NK-92 treated with Interleukin-12 subunit alpha and Interleukin-12 subunit beta, amount 100 ng/mL, for 24 hours (cell line): ENCODE results near the gene SUCLA2.
"Not testable (repeated sequence)": the region's sequence is repeated elsewhere in the genome, so short reads cannot be mapped to it uniquely, and the experiment has no call there.

Experiments
- DNase-seq: peaks from one replicate; lab custom pipeline; 2025; lab: John Stamatoyannopoulos, UW

Gene SUCLA2

GRCh38 chr13:48001114-48001881 lies at the start of gene SUCLA2:
TSS of gene SUCLA2 (minus strand) at chr13:48001273. CDS start at chr13:48001269, 4 bp downstream.
- DNase-seq, result peak; percentile 87

DNA sequence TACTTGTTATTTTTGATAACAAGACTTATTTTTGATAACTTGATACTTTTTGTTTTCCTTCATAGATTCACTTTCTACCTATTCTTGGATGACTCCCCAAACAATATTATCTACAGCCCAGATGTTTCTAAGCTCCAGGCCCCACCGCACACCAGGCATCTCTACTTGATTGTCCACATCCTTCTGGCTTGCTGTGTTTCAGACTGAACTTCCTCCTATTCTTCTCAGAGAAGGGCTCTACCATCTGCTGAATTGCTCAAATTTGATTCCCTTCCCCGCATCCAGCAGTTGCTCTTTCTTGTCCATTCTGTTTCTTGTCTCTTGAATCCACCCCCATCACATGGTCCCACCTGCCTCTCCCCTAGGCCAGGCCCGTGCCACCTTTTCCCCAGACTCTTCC lies 49.5 kb upstream of the SUCLA2 start:
- DNase-seq, result no peak

GRCh38 chr13:48043789-48044503 lies 42.9 kb upstream of the SUCLA2 start:
- no peak for DNase-seq

DNA sequence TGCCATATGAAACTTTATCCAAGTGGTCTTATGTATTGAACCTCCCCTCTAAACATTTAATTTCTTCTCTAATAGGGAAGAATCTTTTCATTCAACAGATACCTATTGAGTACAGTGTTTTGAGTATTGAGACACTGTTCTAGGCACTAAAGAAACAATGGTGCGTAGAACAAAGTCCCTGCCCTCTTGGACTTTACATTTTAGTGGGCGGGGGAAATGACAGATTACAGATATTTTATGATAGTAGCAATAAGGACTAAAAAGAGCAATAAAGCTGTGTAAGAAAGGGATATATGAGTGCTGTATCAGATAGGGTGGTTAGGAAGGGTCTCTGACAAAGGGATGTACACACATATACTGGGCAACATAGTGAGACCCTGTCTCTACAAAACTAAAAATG lies 41.8 kb upstream of the SUCLA2 start:
- no peak for DNase-seq

DNA sequence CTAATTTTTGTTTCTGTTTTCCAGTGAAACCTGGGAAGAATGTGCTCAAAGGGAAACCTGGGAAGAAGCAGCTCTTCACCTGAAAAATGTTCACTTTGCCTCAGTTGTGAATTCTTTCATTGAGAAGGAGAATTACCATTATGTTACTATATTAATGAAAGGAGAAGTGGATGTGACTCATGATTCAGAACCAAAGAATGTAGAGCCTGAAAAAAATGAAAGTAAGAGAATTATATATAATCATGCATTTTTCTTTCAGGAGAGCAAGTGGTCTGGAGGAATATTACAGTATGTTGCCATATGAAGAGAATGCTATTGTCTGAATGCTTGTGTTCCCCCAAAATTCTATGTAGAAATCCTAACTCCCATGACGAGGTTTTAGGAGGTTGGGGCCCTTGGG lies 39.8 kb upstream of the SUCLA2 start:
- DNase-seq, result no peak

- DNase-seq, result no peak
Measured at GRCh38 chr13:48040049-48040448, 39.0 kb upstream of the SUCLA2 start.

- no peak for DNase-seq
Measured at GRCh38 chr13:48038761-48039160, 37.7 kb upstream of the SUCLA2 start.

DNA sequence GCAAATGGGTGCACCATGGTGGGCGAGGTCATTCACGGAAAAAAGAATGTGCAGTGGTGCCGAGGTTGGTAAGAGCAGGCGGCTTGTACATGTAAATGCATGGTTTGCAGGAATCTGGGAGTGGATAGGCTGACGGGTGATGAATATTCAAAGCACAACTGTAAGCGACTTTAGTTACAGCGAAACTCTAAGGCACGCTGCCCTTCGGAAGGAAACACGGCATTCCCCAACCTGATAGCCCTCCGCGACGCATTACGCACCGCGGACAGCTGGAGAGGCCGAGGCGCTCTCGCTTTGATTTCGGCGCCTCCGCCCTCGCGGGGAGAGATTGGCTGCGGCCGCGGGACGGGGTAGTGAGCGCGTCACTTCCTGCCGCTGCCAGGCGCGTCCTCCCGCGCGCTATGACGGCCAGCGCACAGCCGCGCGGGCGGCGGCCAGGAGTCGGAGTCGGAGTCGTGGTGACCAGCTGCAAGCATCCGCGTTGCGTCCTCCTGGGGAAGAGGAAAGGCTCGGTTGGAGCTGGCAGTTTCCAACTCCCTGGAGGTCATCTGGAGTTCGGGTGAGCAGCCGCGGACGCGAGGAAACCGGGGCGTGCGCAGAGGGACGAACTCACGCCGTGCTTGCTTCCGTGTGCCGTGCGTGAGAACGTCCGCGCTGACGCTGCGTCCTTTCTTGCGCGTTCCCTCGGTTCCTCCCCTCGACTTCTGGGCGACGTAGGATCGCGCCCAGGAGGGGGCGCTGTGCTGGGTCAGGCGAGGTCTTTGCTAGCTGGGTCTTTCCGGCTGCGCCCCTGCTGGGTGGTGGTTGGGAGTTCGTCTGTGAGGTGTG lies 36.5 kb upstream of the SUCLA2 start, which contains the start of gene NUDT15:
NUDT15 (plus strand) TSS at position 381 of the 828 bp plus-strand sequence; CDS start at position 402, 21 bp downstream.
- DNase-seq, result peak; percentile 91

DNA sequence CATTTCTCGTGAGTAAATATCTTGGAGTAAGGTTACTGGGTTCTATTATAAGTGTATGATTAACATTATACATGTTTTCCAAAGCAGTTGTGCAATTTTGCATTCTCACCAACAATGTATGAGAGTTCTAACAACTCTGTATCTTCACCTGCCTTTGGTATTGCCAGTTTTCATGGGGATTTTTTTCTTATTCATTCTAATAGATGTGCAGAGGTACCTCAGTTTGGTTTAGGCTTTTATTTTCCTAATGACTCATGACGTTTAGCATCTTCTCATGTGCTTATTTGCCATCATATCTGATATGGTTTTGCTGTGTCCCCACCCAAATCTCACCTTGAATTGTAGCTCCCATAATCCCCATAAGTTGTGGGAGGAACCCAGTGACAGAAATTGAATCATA lies 28.8 kb upstream of the SUCLA2 start:
- no peak for DNase-seq

DNA sequence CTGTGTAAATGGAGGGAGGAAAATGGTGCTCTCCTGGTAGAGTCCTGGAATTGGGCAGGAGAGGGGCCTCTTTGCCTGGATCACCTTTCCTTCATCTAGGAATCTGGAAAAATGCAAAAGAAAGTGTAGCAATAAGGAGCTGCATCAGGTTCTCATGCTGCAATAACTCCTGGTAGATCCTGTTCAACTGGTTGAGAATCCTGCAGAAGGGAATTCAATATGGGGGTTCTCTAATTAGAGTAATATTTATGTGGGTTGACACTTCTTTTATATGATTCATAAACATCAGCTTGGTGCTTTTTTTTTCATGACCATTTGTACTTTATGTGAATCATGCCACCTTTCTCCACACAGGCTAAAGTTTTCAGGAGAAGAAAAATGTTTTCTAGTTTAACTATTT lies 27.0 kb upstream of the SUCLA2 start:
- DNase-seq, result no peak

DNA sequence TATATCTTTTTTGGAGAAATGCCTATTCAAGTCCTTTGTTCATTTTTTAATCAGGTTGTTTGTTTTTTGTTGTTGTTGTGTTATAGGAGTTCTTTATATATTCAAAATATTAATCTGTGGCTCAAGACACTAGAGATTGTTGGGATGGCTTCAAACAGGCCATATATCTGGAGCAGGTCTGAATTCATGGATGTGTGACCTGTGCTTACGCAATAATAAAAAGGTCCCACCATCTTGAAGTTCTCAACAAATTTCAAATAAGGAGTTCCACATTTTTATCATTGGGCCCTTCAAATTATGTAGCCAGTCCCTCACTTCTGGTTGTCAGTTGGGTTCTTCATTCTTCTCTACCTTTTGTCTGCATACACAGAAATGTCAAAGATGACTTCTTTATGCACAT lies 18.7 kb upstream of the SUCLA2 start:
- DNase-seq, result no peak

DNA sequence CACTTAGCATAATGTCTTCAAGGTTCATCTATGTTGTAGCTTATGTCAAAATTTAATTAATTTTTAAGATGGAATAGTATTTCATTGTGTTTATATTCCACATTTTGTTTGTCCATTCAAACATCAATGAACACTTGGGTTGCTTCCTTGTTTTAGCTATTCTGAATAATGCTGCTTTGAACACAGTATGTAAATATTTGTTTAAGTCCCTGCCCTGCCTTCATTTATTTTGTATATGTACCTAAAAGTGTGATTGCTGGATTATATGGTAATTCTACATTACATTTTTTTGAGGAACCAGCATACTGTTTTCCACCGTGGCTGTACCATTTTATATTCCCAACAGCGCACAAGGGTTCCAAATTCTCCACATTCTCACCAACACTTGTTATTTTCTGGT lies 17.6 kb upstream of the SUCLA2 start:
- DNase-seq, result no peak

- no peak for DNase-seq
Measured at GRCh38 chr13:48014359-48014758, 13.3 kb upstream of the SUCLA2 start.

- no peak for DNase-seq
Measured at GRCh38 chr13:48012668-48013067, 11.6 kb upstream of the SUCLA2 start.

GRCh38 chr13:48010698-48011097 lies 9.6 kb upstream of the SUCLA2 start:
- DNase-seq, result no peak

GRCh38 chr13:48009284-48009683 lies 8.2 kb upstream of the SUCLA2 start:
- DNase-seq, result no peak

GRCh38 chr13:48006396-48006795 lies 5.3 kb upstream of the SUCLA2 start:
- no peak for DNase-seq

- DNase-seq, result no peak
Measured at GRCh38 chr13:48004201-48004600, 3.1 kb upstream of the SUCLA2 start.

DNA sequence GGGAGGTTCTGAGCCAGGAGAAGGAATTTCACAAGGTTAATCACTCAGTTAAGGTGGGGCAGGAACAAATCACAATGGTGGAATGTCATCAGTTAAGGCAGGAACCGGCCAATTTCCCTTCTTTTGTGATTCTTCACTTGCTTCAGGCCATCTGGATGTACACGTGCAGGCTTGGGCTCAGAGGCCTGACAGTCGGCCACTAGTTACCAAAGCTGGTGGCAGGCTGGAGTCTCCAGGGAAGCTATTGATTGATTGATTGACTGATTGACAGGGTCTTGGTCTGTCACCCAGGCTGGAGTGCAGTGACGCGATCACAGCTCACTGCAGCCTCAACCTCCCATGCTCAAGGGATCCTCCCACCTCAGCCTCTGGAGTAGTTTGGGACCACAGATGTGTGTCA lies 926 bp upstream of the SUCLA2 start:
- not testable (repeated sequence) for DNase-seq

DNA sequence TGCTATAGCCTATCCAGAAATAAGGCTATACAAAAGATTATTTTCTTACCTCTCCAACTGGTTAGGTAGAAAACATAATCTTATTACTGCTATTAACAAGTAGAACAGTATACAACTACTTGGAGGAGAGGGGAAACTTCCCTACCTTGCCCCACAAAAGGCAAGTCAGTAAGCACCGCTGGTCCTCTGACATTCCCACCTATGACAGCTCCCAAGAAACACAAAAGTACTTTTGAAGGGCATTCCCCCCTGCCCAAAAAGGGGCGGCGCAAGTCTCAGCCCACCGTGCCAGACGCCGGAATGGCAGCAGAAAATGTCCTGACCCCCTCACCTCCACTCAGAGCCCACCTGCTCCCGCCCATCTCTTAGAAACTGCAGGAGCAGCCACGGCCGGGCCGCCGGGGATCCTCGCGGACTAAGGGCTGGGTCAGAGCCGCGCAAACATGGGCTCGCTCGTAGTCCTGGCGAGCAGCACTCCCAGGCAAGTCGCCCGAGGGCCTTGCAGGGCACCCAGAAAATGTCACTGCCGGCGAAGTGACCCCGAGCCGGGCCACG lies 437 bp downstream of the SUCLA2 start:
- DNase-seq, result no peak

- no peak for DNase-seq
Measured at GRCh38 chr13:47999973-48000372, 1.1 kb downstream of the SUCLA2 start.

DNA sequence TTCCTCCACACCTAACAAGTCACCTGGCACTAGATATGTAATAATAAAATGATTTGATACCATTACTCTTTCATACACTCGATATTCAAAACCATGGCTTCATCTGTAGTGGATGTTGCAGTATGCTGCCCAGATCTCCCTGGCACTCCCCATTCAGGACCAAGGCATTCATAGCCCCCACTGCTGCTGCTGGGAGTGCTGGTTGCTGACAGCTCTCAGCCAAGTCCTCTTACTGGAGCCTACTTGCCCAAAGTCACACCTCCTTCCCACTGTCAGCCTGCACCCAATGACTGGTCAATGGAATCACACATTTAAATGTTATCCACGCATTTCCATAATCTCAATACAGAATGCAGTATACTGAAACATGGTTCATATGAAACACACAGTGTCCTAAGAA lies 3.7 kb downstream of the SUCLA2 start:
- DNase-seq, result no peak
